Neural cell (in vitro differentiated cells): ENCODE results near the gene DAGLB. TPM values are rescaled to one million over a fixed set of nuclear protein-coding genes. Genes with fewer than 3 reads are reported as not detected.

ENCODE experiments used
- H2AFZ ChIP-seq: fragments of 200-600, 300-800 bp; sonication (generic), shearing (Covaris generic); 2 replicates; pipeline ENCODE4 v1.6.0; 2014; ENCODE audit warnings: low read depth, mild to moderate bottlenecking, antibody characterized with exemption, low read length, moderate library complexity
- H3F3A ChIP-seq: fragments of 200-600 bp; shearing (Covaris generic); 2 replicates; pipeline ENCODE4 v1.6.1; 2016; ENCODE audit warnings: mild to moderate bottlenecking, moderate library complexity, mixed read lengths, antibody characterized with exemption, low read length; ENCODE audit not compliant: insufficient read depth, poor library complexity, severe bottlenecking
- H3K27ac ChIP-seq: fragments of 200-600, 300-800 bp; sonication (generic), shearing (Covaris generic); 2 replicates; pipeline ENCODE4 v1.5.1; 2014; ENCODE audit warnings: mild to moderate bottlenecking, low read length, moderate library complexity
- H3K27me3 ChIP-seq: fragments of 300-800, 200-600 bp; sonication (generic), shearing (Covaris generic); 2 replicates; pipeline ENCODE4 v1.6.0; 2014; ENCODE audit warnings: mild to moderate bottlenecking, low read depth, low read length, moderate library complexity; ENCODE audit not compliant: insufficient read depth
- H3K36me3 ChIP-seq: fragments of 300-800, 200-600 bp; sonication (generic), shearing (Covaris generic); 2 replicates; pipeline ENCODE4 v1.5.1; 2014; ENCODE audit warnings: mild to moderate bottlenecking, antibody characterized with exemption, low read length, moderate library complexity; ENCODE audit not compliant: insufficient read depth
- H3K4me2 ChIP-seq: fragments of 300-800, 200-600 bp; sonication (generic), shearing (Covaris generic); 2 replicates; pipeline ENCODE4 v1.6.0; 2014; ENCODE audit warnings: mild to moderate bottlenecking, low read length
- H3K4me3 ChIP-seq: fragments of 300-800, 200-600 bp; sonication (generic), shearing (Covaris generic); 2 replicates; pipeline ENCODE4 v1.5.1; 2014; ENCODE audit warnings: mild to moderate bottlenecking, low read length, moderate library complexity
- H3K79me2 ChIP-seq: fragments of 200-600 bp; shearing (Covaris generic); replicated peaks from 2 replicates; pipeline ENCODE4 v1.6.0; 2014; ENCODE audit warnings: mild to moderate bottlenecking, low read length, moderate library complexity; ENCODE audit not compliant: insufficient read depth
- H3K9ac ChIP-seq: fragments of 300-800, 200-600 bp; sonication (generic), shearing (Covaris generic); 2 replicates; pipeline ENCODE4 v1.6.1; 2016; ENCODE audit warnings: mild to moderate bottlenecking, low read length, mixed read lengths
- H3K9me2 ChIP-seq: fragments of 200-600 bp; shearing (Covaris generic); 2 replicates; pipeline ENCODE4 v1.6.1; 2016; ENCODE audit warnings: mild to moderate bottlenecking, low read length, mixed read lengths; ENCODE audit not compliant: insufficient read depth
- H3K9me3 ChIP-seq: fragments of 200-600, 300-800 bp; sonication (generic), shearing (Covaris generic); 2 replicates; pipeline ENCODE4 v1.6.1; 2016; ENCODE audit warnings: mild to moderate bottlenecking, mixed run types, low read length, moderate library complexity, mixed read lengths
- H4K20me1 ChIP-seq: fragments of 200-600 bp; shearing (Covaris generic); 2 replicates; pipeline ENCODE4 v1.6.1; 2016; ENCODE audit warnings: mild to moderate bottlenecking, mixed run types; ENCODE audit not compliant: insufficient read depth
- EP300 ChIP-seq: fragments of 450-650 bp; conservative IDR thresholded peaks from 2 replicates; pipeline ENCODE4 v1.6.1; 2014; ENCODE audit warnings: antibody characterized with exemption, mild to moderate bottlenecking, moderate library complexity; ENCODE audit not compliant: poor library complexity, severe bottlenecking
- EZH2 ChIP-seq: fragments of 200-600, 300-800 bp; shearing (Covaris generic), sonication (generic); IDR thresholded peaks from 2 replicates; pipeline ENCODE4 v1.6.1; 2014; ENCODE audit warnings: antibody characterized with exemption, low read length, borderline replicate concordance, mild to moderate bottlenecking; ENCODE audit not compliant: insufficient read depth, poor library complexity, severe bottlenecking
- MXI1 ChIP-seq: fragments of 450-650 bp; conservative IDR thresholded peaks from 2 replicates; pipeline ENCODE4 v1.6.1; 2014; ENCODE audit warnings: antibody characterized with exemption, mild to moderate bottlenecking; ENCODE audit not compliant: poor library complexity, severe bottlenecking
- POLR2AphosphoS5 ChIP-seq: IDR thresholded peaks from 2 replicates; pipeline ENCODE4 v1.6.1; 2012
- RAD21 ChIP-seq: fragments of 450-650 bp; conservative IDR thresholded peaks from 2 replicates; pipeline ENCODE4 v1.6.1; 2014; ENCODE audit warnings: antibody characterized with exemption, mild to moderate bottlenecking, moderate library complexity
- REST ChIP-seq: IDR thresholded peaks from 2 replicates; pipeline ENCODE4 v1.6.1; 2012; ENCODE audit warnings: borderline replicate concordance
- SMC3 ChIP-seq: fragments of 450-650 bp; conservative IDR thresholded peaks from 2 replicates; pipeline ENCODE4 v1.6.1; 2014; ENCODE audit warnings: antibody characterized with exemption, mild to moderate bottlenecking, moderate library complexity; ENCODE audit not compliant: poor library complexity
- TAF1 ChIP-seq: IDR thresholded peaks from 2 replicates; pipeline ENCODE4 v1.6.1; 2012; ENCODE audit warnings: low read depth
- polyA plus RNA-seq: library from polyadenylated mRNA; depleted of rRNA; stranded (reverse); fragments of >200 nt; gene quantifications from 2 replicates; pipeline ENCODE4 v1.2.3, GENCODE V29; 2014
- TF ChIP-seq, protein P1 (sequence below): fragments of 450-650 bp; IDR thresholded peaks from 2 replicates; pipeline ENCODE4 v1.5.1; 2014; ENCODE audit warnings: antibody characterized with exemption, mild to moderate bottlenecking, moderate library complexity; ENCODE audit not compliant: poor library complexity, severe bottlenecking

The DAGLB gene
- polyA plus RNA-seq, 1 donor from 2014 or later: 32.3 TPM

DNA sequence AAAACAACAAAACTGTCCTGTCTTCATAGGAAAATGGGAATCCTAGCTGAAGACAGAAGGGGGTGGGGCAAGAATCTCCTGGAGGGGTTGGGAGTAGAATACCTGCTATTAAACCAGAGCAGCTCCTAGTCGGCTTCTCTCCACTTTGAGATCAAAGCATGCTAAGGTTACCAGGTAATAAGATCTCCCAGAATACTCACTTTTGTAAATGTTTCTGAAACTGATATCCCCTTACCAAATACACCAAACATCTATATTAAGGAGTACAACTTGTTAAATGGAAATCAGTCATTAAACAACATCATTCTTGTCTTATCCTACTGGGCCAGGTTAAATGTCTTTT is 29.5 kb upstream of the DAGLB start:
- H3K27me3 ChIP-seq: no peaks in the 10 kb centered on the region
- H4K20me1 ChIP-seq: no peaks in the 10 kb centered on the region
- no peak overlapping the region for H3K4me3 ChIP-seq
- H3K36me3 ChIP-seq: no peaks in the 10 kb centered on the region
- TF ChIP-seq REST (no peak), POLR2AphosphoS5 (no peak), MXI1 (no peak), RAD21 (no peak), EZH2 (no peak), SMC3 (no peak), TAF1 (no peak), EP300 (no peak)
- TF ChIP-seq, protein P1, sequence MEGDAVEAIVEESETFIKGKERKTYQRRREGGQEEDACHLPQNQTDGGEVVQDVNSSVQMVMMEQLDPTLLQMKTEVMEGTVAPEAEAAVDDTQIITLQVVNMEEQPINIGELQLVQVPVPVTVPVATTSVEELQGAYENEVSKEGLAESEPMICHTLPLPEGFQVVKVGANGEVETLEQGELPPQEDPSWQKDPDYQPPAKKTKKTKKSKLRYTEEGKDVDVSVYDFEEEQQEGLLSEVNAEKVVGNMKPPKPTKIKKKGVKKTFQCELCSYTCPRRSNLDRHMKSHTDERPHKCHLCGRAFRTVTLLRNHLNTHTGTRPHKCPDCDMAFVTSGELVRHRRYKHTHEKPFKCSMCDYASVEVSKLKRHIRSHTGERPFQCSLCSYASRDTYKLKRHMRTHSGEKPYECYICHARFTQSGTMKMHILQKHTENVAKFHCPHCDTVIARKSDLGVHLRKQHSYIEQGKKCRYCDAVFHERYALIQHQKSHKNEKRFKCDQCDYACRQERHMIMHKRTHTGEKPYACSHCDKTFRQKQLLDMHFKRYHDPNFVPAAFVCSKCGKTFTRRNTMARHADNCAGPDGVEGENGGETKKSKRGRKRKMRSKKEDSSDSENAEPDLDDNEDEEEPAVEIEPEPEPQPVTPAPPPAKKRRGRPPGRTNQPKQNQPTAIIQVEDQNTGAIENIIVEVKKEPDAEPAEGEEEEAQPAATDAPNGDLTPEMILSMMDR: no peak
- peaks cover 53% of the 10 kb centered on the region for H3K79me2 ChIP-seq
- no peak overlapping the region for H2AFZ ChIP-seq
- H3F3A ChIP-seq: no peaks in the 10 kb centered on the region
- no peak overlapping the region for H3K9ac ChIP-seq
- H3K27ac ChIP-seq: no peak overlapping the region
- no peaks in the 10 kb centered on the region for H3K9me3 ChIP-seq
- H3K9me2 ChIP-seq: no peaks in the 10 kb centered on the region
- H3K4me2 ChIP-seq: no peak overlapping the region

- H3K9me3 ChIP-seq: no peaks in the 10 kb centered on the region
Observed at GRCh38 chr7:6476596-6477317, 29.0 kb upstream of the DAGLB start.

More at GRCh38 chr7:6476596-6477317, 29.0 kb upstream of the DAGLB start:
- no peaks in the 10 kb centered on the region for H3K36me3 ChIP-seq
- no peaks in the 10 kb centered on the region for H4K20me1 ChIP-seq
- H3K27ac ChIP-seq: no peak overlapping the region
- TF ChIP-seq TAF1 (no peak), REST (no peak), RAD21 (no peak), EZH2 (no peak), POLR2AphosphoS5 (no peak), SMC3 (no peak), MXI1 (no peak), EP300 (no peak)
- TF ChIP-seq, protein P1: no peak
- no peak overlapping the region for H2AFZ ChIP-seq
- H3K4me3 ChIP-seq: no peak overlapping the region
- H3K4me2 ChIP-seq: no peak overlapping the region
- no peaks in the 10 kb centered on the region for H3K27me3 ChIP-seq
- no peak overlapping the region for H3K9ac ChIP-seq
- H3K79me2 ChIP-seq: peaks cover 49% of the 10 kb centered on the region
- H3F3A ChIP-seq: no peaks in the 10 kb centered on the region
- no peaks in the 10 kb centered on the region for H3K9me2 ChIP-seq
